Motor neuron (in vitro differentiated cells): ENCODE measurements around the gene MYBPH. TPM values are rescaled to one million over a fixed set of nuclear protein-coding genes. Genes with fewer than 3 reads are reported as not detected.

Source experiments
- ATAC-seq, 8 experiments: fragments of 200-7000 bp; cut with Tn5 transposase; replicated peaks in 6 of 8; 2 replicates each; pipeline ENCODE4 v1.8.0; 2021; ENCODE audit warnings: mild to moderate bottlenecking in 8 of 8, moderate library complexity in 8 of 8
- H3K27ac ChIP-seq, 2 donors: fragments of 250-450 bp; sonication (Bioruptor Pico); 2 replicates each; pipeline ENCODE4 v1.9.0; 2021; ENCODE audit warnings: antibody characterized with exemption in 2 of 2, mild to moderate bottlenecking in 2 of 2, moderate library complexity in 1 of 2
- H3K4me1 ChIP-seq, 2 donors: fragments of 250-450 bp; sonication (Bioruptor Pico); replicated peaks in 1 of 2; 2 replicates each; pipeline ENCODE4 v1.6.1; 2021; ENCODE audit warnings: antibody characterized with exemption in 2 of 2, mild to moderate bottlenecking in 2 of 2, moderate library complexity in 1 of 2
- H3K4me3 ChIP-seq, 5 donors: fragments of 250-450 bp; sonication (Bioruptor Pico); 2 replicates each; pipeline ENCODE4 v1.9.0; 2021; ENCODE audit warnings: antibody characterized with exemption in 5 of 5, mild to moderate bottlenecking in 5 of 5, moderate library complexity in 4 of 5
- WGBS, 10 experiments: fragments of 450-650 bp; shearing (Covaris generic); methylation state at CpG; one replicate each; pipeline ENCODE4 v1.0.0; 2022; 5-methylcytosine and 5-hydroxymethylcytosine counted together
- in situ Hi-C, 9 experiments: fragments of 400-800 bp; cut with MboI; loops; one replicate each; pipeline ENCODE4 v1.15.0; 2021; ENCODE audit warnings: low sequenced_read_pairs in 9 of 9, low pct_unique_long_range_greater_than_20kb in 2 of 9; ENCODE audit not compliant: unreplicated experiment in 9 of 9
- total RNA-seq, 8 experiments: library from RNA; unstranded; fragments of 300-600 nt; gene quantifications; 2 replicates each; pipeline versions ENCODE4 v1.2.3 to v1.2.4, GENCODE V29; 2022

The MYBPH gene
- total RNA-seq, 8 experiments from 2014 or later: 0.09 to 0.24 (median 0.15) TPM; not detected in 3

DNA sequence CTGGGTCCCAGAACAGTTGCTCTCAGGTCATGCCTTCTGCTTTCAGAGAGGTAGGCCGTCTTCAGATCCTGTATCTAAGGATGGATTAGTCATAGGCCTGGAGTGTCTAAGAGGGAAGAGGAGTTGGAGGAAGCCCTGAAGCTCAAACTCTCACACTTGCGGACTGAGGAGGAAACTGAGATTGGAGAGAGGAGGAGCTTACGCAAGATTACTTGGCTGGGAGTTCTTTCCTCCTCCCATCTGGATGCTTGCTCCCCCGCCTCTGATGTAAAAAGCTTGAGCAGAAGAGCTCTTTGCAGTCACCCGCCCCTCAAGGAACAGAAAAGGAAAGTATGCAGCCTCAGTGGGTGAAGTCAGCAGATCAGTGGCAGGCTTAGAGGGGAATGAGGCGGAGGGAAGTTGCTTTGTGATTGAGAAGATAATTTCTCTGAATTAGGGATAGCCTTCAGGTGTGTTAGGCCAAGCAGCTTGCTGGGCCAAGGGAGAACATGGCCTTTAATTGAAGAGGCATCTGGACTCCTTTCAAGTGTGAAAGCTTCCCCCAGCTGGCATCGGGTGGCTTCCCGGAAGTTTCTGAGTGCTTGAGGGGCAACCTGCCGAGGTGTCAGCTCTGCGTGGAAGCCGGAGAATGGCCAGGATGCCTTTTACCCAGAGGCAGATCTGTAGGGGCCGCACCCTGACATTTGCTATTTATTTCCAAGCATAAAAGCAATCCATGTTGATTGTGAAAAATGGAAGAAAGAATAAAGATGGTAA lies 41.5 kb downstream of the MYBPH start:
- H3K4me1 ChIP-seq: peaks cover 3% of the 10 kb centered on the region in 2 donors
- peak in 3 of 8 experiments; percentile 68 to 86 (median 73) for ATAC-seq
- WGBS, 10 experiments: 38 to 100% (median 79%) methylated on average over 2 to 12 of the region's 12 CpGs; no CpG with 5 or more reads in 2 of the 10 experiments
- in situ Hi-C loops: no loop called here
- H3K27ac ChIP-seq: no peak overlapping the region
- no peak overlapping the region for H3K4me3 ChIP-seq

DNA sequence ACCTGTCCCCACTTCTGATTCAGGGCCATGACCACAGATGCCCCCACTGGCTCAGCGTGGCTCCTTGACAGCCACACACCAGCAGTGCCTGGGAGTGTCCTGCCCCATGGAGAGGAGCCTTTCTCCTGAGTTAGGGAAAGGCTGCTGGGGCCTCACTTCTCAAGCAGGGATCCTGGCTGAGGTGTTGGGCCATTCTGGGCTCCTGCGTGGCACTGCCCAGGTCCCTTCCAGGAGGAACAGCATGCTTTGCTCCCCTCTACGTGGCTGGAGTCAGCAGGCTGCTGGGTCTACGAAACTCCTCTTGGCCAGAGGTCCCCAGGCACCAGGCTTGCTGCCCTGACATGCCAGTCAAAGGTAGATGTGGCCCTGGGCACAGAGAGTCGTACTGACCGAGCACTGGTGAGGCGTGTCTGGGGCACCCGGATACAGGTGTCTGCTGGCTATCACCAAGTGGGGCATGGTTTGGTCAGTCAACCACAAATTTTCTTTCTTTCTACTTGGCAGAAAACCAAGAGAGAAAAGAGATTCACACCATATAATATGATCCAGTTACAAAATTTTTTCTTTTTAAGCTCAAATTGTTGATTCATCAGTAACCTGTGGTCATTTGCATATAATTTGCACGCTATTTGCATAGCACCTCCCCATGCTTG lies 44.0 kb downstream of the MYBPH start:
- WGBS, 10 experiments: 0 to 92% (median 86%) methylated on average over 1 to 7 of the region's 9 CpGs; no CpG with 5 or more reads in 1 of the 10 experiments
- H3K4me1 ChIP-seq: peaks cover 16 to 20% of the 10 kb centered on the region in 2 donors
- H3K27ac ChIP-seq: no peak overlapping the region
- ATAC-seq: no peak
- no peak overlapping the region for H3K4me3 ChIP-seq
- in situ Hi-C loops: no loop called here

DNA sequence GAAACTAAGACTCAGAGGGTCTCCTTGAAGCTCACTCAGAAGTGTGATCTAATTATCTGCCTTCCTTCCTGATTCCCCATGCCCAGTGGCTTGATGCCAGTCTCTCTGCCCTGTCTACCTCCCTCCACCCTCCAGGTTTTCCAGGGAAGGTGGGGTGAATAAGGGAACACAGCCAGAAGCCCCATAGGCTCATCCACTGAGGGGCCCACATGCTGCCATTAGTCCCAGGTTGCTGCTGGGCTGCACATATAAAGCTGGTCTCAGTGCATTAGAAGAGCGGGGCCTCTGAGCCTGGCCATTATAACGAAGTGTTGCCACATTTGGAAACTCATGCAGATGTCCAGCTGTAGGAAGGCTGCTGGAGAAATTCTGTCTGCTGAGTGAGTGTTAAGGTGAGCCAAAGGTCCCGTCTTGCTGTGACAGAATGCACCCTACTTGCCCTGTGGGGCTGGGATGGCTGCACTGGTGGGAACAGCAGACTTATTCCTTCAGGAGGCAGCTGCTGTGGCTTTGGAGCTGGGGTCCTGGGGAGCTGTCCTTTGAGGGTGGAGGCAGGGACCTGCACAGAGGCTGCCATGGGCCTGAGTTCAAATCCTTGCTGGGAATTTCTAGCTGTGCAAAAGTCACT lies 45.2 kb downstream of the MYBPH start:
- no peak for ATAC-seq
- H3K4me1 ChIP-seq: peaks cover 19 to 23% of the 10 kb centered on the region in 2 donors
- no peak overlapping the region for H3K27ac ChIP-seq
- 60 to 100% (median 76%) methylated on average over 1 to 3 of the region's 3 CpGs; no CpG with 5 or more reads in 5 of the 10 experiments for WGBS, 10 experiments
- in situ Hi-C loops: no loop called here
- no peak overlapping the region for H3K4me3 ChIP-seq

DNA sequence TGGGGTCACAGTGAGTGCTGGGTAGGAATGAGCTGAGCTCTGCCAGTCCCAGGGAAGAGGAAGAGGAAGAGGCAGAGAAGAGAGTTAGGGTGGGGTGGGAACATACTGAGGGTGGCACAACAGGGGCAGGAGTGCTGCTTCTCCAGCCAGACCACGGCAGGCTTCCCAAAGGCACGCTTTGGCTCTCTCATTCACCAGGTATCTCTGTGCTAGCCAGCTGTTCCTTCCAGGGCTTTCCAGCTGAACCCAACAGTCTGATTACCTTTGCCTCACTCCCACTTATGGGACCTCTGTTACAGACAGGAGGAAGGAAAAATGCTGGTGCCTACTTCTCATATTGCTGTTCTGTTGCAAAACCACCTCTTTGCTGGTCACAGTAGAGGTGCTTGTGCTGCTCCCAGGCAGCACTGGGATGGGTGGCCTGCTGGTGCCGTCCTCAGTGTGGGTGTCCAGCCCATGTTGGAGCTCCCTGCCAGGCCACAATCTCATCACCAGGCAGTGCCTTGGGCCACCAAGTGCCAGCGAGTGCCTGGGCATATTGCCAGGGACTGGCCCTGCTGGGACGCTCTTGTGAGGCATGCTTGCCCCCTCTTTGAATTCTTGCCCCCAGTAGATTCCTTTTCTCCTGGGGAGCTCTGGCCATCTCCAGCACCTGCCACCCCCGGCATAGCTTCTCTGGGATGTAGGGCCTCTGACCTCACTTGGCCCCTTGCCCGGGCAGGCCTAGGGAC lies 46.0 kb downstream of the MYBPH start:
- peaks cover 19 to 23% of the 10 kb centered on the region in 2 donors for H3K4me1 ChIP-seq
- H3K27ac ChIP-seq: no peak overlapping the region
- WGBS, 10 experiments: 0 to 83% (median 54%) methylated on average over 1 to 5 of the region's 7 CpGs; no CpG with 5 or more reads in 2 of the 10 experiments
- in situ Hi-C loops: loop anchor here in 1 of 9 experiments (10.0 kb wide), 1 partner anchor 85 kb away; no protein-coding TSS in a partner anchor
- ATAC-seq: no peak
- no peak overlapping the region for H3K4me3 ChIP-seq

DNA sequence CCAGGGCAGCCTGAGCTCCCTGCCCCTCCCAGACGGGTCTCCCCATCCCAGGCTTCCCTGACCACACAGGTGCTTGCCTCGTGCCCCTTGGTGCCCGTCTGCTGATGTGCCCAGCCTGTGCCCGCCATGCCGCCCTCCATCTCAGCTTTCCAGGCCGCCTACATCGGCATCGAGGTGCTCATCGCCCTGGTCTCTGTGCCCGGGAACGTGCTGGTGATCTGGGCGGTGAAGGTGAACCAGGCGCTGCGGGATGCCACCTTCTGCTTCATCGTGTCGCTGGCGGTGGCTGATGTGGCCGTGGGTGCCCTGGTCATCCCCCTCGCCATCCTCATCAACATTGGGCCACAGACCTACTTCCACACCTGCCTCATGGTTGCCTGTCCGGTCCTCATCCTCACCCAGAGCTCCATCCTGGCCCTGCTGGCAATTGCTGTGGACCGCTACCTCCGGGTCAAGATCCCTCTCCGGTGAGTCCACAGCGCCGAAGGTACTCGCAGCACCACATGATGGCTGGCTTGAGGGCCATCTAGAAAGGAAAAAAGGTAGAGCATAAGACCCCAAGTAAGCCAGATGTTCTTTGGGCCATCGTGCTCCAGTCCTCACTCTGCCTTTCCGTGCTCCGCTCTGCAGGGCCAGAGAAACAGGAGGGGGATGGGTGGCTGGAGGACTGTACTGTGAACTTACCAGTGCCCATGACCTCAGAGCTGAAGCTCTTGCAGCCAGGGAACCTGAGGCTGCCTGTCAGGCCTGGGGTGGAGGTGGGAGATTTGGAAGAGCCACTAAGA lies 46.7 kb downstream of the MYBPH start:
- 83 to 100% (median 91%) methylated on average over 1 to 10 of the region's 29 CpGs; no CpG with 5 or more reads in 3 of the 10 experiments for WGBS, 10 experiments
- in situ Hi-C loops: loop anchor here in 1 of 9 experiments (10.0 kb wide), 1 partner anchor 86 kb away; no protein-coding TSS in a partner anchor
- H3K4me1 ChIP-seq: peaks cover 19 to 23% of the 10 kb centered on the region in 2 donors
- ATAC-seq: no peak
- no peak overlapping the region for H3K27ac ChIP-seq
- peak overlapping the region in 4 of 5 donors; percentile 31 to 39 (median 33) for H3K4me3 ChIP-seq

DNA sequence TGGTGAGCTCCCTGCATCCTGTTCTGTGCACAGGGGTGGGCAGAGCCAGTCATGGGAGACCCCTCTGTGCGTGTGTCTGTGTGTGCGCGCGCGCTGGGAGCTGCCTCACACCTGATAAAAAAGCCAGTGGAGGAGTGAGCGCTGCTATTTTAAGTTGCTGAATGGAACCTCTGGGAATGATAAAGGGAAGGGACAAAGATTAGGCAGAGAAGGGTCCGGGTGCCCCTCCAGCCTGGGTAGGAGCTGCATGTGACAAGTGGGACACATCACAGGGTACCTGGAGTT lies 47.3 kb downstream of the MYBPH start:
- Histone ChIP-seq H3K4me1 (peaks cover 19 to 23% of the 10 kb centered on the region in 2 donors), H3K27ac (no peak overlapping the region), H3K4me3 (peak overlapping the region; percentile 31 to 39 (median 34))
- no peak for ATAC-seq
- in situ Hi-C loops: loop anchor here in 1 of 9 experiments (10.0 kb wide), 1 partner anchor 86 kb away; no protein-coding TSS in a partner anchor
- WGBS, 10 experiments: 27 to 43% (median 28%) methylated on average over 1 to 7 of the region's 7 CpGs; no CpG with 5 or more reads in 7 of the 10 experiments

DNA sequence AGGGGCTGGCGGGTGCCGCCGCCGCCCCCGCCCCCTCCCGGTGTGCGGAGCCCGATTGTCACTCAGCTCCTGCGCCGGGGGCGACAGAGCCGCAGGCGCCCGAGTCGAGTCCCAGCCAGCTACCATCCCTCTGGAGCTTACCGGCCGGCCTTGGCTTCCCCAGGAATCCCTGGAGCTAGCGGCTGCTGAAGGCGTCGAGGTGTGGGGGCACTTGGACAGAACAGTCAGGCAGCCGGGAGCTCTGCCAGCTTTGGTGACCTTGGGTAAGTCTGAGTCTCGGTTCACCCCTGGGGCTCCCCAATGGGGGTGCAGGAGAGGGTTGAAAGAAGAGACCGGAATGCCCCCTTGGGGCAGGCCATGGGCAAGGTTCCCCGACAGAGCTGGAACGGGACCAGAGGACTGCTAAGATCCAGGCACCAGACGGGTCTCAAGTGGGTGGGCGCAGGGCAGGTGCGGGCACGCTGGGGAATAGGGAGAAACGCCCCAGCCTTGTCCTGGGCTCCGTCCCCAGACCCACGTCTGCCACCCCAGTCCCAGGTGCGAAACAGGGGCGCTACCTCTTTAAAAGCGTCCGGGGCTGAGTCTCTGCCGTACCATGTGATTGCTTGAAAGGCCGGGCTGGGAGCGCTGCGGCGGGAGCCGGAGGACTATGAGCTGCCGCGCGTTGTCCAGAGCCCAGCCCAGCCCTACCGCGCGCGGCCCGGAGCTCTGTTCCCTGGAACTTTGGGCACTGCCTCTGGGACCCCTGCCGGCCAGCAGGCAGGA lies 47.8 kb downstream of the MYBPH start, which contains the start of gene ADORA1:
TSS of gene ADORA1 (plus strand) at position 61 of the 765 bp plus-strand sequence. CDS start 1,116 bp downstream, outside the sequence.
- no peak within 1 kb of the TSS for H3K27ac ChIP-seq
- peak within 1 kb of the TSS; percentile 31 to 39 (median 34) for H3K4me3 ChIP-seq
- H3K4me1 ChIP-seq: peaks cover 19 to 23% of the 10 kb centered on the region in 2 donors
- WGBS, 10 experiments: 0 to 4% (median 1%) methylated on average over 3 to 24 of the region's 51 CpGs; no CpG with 5 or more reads in 6 of the 10 experiments
- ATAC-seq: peak; percentile 94 to 99 (median 96)
- in situ Hi-C loops: loop anchor here in 1 of 9 experiments (10.0 kb wide), 1 partner anchor 87 kb away; no protein-coding TSS in a partner anchor

DNA sequence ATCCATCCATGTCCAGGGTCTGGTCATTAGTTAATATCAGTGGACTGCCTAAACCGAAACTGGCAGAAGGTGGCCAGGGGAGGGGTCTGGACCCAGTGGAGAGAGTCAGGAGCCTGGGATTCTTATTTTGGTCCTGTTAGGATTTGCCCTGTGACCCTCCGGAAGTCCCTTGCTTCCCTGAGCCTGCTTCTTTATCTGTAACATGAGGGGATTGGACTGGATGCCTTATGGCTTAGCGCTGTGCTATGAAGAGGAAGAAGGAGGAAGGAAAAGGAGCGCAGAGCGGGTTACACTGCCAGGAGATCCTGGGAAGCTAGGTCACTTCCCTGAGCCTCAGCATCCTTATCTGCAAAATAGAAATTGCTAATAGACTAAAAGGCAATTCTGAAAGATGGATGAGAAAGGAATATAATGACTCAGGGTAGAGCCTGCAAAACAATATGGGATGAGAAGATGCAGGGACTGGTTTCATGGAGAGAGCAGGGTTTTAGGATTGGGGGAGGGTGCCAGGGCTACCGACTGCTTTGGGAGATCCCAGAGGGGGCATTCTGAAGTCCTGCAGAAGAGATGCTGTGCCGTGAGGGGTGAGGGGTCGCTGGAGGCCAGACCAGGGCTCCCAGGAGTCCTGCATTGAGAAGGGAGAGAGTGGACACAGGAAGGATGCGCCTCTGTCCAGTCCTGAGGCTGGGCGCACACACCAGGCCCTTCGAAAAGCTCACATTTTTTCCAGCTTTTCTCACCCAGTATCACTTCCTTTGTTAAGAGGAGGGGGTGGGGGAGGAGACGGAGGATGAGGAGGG lies 48.6 kb downstream of the MYBPH start:
- Histone ChIP-seq H3K4me3 (peak overlapping the region; percentile 31 to 39 (median 34)), H3K4me1 (peaks cover 19 to 23% of the 10 kb centered on the region in 2 donors), H3K27ac (no peak overlapping the region)
- in situ Hi-C loops: loop anchor here in 1 of 9 experiments (10.0 kb wide), 1 partner anchor 88 kb away; no protein-coding TSS in a partner anchor
- 0 to 71% (median 42%) methylated on average over 1 to 11 of the region's 12 CpGs; no CpG with 5 or more reads in 1 of the 10 experiments for WGBS, 10 experiments
- peak in 5 of 8 experiments; percentile 5 to 23 (median 14) for ATAC-seq

DNA sequence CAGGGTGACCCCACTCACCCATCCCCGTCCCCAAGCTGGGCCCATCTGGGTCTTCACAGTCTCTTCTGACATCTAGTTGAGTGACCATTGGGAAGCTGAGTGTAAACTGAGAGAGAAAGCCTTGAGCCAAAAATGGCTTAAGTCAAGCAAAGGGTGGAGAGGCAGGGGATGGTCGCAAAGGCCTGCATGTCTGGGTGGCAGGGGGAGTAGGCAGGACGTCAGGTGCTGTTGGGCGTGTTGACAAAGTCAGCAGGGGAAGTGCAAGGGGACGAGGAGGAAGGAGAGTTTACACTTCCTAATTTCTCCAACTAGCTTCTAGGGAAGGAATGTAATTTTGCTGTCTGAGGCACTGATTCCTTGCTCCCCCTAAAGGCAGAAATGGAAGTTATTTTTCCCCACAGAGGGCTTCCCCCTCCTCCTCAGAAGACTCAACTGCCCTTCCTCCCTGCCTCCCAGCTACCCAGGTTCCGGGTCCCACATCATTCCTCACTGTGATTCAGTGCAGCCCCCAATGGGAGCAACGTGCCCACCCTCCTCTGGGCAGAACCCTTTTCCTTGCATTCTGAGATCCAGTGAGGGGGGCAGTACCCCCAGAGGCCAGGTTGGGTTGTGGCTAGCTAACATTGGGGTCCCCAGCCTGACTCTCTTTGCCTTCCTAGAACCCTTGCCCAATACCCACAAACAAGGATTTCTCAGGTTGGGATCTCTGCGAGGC lies 49.3 kb downstream of the MYBPH start:
- in situ Hi-C loops: loop anchor here in 1 of 9 experiments (10.0 kb wide), 1 partner anchor 88 kb away; no protein-coding TSS in a partner anchor
- 14 to 100% (median 59%) methylated on average over 1 to 8 of the region's 8 CpGs; no CpG with 5 or more reads in 1 of the 10 experiments for WGBS, 10 experiments
- no peak for ATAC-seq
- Histone ChIP-seq H3K4me3 (no peak overlapping the region), H3K27ac (no peak overlapping the region), H3K4me1 (peaks cover 19 to 23% of the 10 kb centered on the region in 2 donors)
